Gastroesophageal sphincter (tissue), 3 donors: ENCODE data around the gene QDPR.

Experiments used
- EP300 ChIP-seq: sonication (generic); formaldehyde crosslinking; IDR thresholded peaks from one replicate; pipeline ENCODE4 v1.6.1; 2017; ENCODE audit warnings: antibody characterized with exemption, mild to moderate bottlenecking
- POLR2A ChIP-seq, 2 donors: fragments of 450-650 bp; IDR thresholded peaks; one replicate each; pipeline ENCODE4 v1.6.1; 2017; ENCODE audit warnings: antibody characterized with exemption in 2 of 2, mild to moderate bottlenecking in 2 of 2, moderate library complexity in 1 of 2
- POLR2AphosphoS5 ChIP-seq: sonication (generic); formaldehyde crosslinking; IDR thresholded peaks from one replicate; pipeline ENCODE4 v1.6.1; 2017; ENCODE audit warnings: antibody characterized with exemption
- TF ChIP-seq, protein P1 (sequence below), 4 experiments: fragments of 200-600 bp in 2 of 4; fragments of 450-650 bp in 2 of 4; sonication (generic) in 1 of 4; IDR thresholded peaks; one replicate each; pipeline ENCODE4 v1.5.1; 2017 to 2019; ENCODE audit warnings: antibody characterized with exemption in 4 of 4, mild to moderate bottlenecking in 2 of 4, moderate library complexity in 2 of 4

DNA sequence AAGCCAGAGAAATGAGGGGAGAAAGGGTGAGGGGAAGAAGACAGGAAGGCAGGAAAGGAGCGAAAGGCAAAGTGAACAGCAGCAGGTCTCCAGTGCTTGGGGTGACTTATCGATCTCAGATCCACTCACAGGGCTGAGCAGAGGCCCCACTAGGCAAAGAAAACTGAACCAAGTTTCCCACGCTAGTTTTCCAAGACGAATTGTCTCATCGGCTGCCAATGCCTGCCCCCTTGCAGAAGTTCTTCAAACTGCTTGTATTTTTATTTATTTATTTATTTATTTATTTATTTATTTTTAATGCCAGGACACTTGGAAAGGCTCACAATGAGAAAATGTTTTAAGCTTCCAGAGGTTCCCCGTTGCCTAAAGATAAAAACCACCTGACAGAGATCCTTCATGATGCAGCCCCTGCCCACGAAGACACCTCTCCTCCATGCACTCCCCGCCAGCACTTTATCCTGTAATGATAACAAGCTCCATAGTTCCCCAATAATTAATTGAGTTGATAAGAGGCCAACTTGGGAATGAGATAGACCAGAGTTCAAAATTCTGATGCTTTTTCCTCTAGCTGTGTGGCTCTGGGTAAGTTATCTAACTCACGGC, 43.2 kb downstream of the QDPR start:
- TF ChIP-seq POLR2AphosphoS5 (no peak), POLR2A (IDR thresholded peaks at IDR 0.05) (no peak), EP300 (no peak)
- TF ChIP-seq, protein P1, sequence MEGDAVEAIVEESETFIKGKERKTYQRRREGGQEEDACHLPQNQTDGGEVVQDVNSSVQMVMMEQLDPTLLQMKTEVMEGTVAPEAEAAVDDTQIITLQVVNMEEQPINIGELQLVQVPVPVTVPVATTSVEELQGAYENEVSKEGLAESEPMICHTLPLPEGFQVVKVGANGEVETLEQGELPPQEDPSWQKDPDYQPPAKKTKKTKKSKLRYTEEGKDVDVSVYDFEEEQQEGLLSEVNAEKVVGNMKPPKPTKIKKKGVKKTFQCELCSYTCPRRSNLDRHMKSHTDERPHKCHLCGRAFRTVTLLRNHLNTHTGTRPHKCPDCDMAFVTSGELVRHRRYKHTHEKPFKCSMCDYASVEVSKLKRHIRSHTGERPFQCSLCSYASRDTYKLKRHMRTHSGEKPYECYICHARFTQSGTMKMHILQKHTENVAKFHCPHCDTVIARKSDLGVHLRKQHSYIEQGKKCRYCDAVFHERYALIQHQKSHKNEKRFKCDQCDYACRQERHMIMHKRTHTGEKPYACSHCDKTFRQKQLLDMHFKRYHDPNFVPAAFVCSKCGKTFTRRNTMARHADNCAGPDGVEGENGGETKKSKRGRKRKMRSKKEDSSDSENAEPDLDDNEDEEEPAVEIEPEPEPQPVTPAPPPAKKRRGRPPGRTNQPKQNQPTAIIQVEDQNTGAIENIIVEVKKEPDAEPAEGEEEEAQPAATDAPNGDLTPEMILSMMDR (IDR thresholded peaks at IDR 0.05) = peak in 3 of 4 experiments; percentile 12 to 40 (median 19)
